DND-41 (cell line): Measurements from ENCODE around the gene ASB7.

Experiments used
- CTCF ChIP-seq: IDR thresholded peaks from 2 replicates; pipeline ENCODE4 v1.5.1; 2012; ENCODE audit warnings: borderline replicate concordance, low read length, moderate library complexity, mild to moderate bottlenecking; ENCODE audit not compliant: poor library complexity, severe bottlenecking; ENCODE audit errors: extremely low read depth
- EZH2 ChIP-seq: IDR thresholded peaks from 3 replicates; pipeline ENCODE4 v1.6.1; 2012; ENCODE audit warnings: borderline replicate concordance, low read depth, mild to moderate bottlenecking, moderate library complexity, low read length, inconsistent platforms; ENCODE audit not compliant: severe bottlenecking

GRCh38 chr15:100588638-100589242 lies 13.6 kb upstream of the ASB7 start:
- TF ChIP-seq CTCF: no peak
- no peak for TF ChIP-seq EZH2
